Cardiac fibroblast (primary cell): ENCODE results near the gene RMRP.

Experiments
- DNase-seq, 2 donors: peaks; one replicate each; pipeline versions ENCODE4 v3.0.0 to v3.0.0-alpha.2; 2010; ENCODE audit warnings: low read depth in 2 of 2
- H3K4me3 ChIP-seq, 2 donors: replicated peaks in 1 of 2; 1 replicate in 1 of 2; 2 replicates in 1 of 2; pipeline ENCODE4 v1.5.1; 2011; ENCODE audit warnings: low read depth in 2 of 2, low read length in 2 of 2, mild to moderate bottlenecking in 2 of 2, moderate library complexity in 1 of 2
- TF ChIP-seq, protein P1 (sequence below): IDR thresholded peaks from one replicate; pipeline ENCODE4 v1.5.1; 2011; ENCODE audit warnings: low read depth, mild to moderate bottlenecking, low read length, inconsistent platforms

The RMRP gene

DNA sequence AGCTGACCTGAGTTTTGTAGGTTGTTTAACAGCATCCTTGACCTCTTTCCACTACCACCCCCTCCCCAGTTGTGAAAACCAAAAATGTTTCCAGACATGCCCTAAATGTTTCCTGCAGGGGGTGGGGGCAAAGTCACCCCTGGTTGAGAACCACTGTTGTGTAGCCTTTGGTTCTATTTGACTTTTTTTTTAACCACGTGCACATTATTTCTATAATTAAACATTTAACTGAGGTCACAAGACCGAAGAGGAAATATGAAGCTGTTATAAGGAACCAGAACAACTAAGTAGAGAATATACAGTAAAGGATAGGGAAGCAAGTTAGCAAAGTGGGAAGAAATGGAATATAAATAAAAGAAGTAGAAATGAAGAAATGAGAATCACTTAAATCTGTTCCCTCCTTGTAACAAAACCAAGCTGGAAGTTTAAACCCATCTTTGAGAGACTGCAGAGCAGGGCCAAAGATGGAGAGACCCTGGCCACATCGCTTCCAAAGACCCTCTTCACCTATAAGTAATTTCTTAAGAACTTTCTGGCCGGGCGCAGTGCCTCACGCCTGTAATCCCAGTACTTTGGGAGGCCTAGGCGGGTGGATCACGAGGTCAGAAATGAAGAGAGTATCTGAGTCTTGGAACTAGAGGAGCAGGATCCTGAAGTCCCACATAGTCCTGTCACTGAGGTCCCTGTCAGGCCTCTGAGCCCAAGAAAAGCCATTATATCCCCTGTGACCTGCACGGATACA lies 21.5 kb downstream of the RMRP start:
- TF ChIP-seq, protein P1, sequence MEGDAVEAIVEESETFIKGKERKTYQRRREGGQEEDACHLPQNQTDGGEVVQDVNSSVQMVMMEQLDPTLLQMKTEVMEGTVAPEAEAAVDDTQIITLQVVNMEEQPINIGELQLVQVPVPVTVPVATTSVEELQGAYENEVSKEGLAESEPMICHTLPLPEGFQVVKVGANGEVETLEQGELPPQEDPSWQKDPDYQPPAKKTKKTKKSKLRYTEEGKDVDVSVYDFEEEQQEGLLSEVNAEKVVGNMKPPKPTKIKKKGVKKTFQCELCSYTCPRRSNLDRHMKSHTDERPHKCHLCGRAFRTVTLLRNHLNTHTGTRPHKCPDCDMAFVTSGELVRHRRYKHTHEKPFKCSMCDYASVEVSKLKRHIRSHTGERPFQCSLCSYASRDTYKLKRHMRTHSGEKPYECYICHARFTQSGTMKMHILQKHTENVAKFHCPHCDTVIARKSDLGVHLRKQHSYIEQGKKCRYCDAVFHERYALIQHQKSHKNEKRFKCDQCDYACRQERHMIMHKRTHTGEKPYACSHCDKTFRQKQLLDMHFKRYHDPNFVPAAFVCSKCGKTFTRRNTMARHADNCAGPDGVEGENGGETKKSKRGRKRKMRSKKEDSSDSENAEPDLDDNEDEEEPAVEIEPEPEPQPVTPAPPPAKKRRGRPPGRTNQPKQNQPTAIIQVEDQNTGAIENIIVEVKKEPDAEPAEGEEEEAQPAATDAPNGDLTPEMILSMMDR: no peak
- H3K4me3 ChIP-seq: no peak overlapping the region
- no peak for DNase-seq

DNA sequence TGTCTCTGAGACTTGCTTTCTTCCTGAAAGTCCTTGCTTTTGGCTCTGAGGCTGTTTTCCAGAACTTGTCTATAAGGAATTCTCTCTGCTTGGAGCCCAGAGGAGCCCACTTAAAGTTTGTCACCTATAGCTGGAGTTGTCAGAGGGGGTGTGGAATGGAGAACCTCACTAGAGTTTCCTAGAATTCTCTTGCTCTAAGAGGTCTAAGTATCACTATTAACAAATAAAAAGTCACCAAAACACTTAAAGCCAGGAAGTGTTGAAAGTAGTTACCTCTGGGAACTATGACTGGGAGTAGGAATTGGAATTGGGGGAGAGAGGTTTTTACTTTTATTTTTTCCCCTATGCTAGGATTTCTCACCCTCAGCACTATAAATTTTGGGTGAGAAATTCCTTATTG lies 22.1 kb downstream of the RMRP start:
- no peak overlapping the region for H3K4me3 ChIP-seq

DNA sequence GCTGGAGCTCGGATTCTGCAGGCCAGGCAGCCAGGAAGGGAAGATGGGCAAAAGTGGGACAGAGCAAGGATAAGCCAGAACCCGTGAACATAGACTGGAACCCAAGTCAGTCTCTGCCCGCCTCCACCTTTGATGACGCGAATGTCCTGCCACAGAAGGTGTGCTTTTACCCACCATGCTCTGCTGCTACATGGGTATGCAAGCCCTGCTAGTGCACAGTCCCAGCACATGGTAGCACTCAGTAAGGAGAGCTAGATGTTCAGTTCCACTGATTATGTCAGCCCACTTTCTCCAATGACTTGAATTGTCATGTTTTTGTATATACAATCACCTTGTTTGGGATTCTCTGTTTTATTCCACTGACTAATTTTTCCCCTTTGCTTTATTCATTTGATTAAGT lies 28.2 kb downstream of the RMRP start:
- TF ChIP-seq, protein P1: no peak
- H3K4me3 ChIP-seq: no peak overlapping the region
- DNase-seq: no peak

More for the DNA sequence above, 22.1 kb downstream of the RMRP start:
- DNase-seq: no peak
- TF ChIP-seq, protein P1: no peak

DNA sequence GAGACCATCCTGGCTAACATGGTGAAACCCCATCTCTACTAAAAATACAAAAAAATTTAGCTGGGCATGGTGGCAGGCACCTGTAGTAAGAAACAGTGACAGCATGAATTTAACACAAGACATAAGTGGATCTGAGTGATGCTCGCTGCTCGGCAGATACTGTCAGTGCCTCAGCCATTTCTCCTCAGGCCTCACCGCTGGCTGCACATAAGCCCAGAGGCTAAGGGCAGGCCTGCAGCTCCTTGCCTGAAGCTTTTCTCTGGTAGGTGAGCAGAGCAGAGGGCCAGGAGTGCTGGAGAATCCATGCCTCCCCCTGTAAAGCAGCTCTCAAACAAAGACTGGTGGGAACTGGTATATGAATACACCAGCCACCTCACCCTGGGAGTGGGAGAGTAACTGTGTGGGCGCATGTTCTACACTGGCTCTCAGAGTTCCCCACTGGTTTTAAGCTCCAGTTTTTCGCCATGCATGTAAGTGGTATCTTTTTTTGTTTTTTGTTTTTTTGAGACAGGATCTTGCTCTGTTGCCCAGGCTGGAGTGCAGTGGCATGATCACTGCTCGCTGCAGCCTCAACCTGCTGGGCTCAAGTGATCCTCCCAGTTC lies 29.3 kb downstream of the RMRP start:
- TF ChIP-seq, protein P1: no peak
- no peak overlapping the region for H3K4me3 ChIP-seq
- no peak for DNase-seq

DNA sequence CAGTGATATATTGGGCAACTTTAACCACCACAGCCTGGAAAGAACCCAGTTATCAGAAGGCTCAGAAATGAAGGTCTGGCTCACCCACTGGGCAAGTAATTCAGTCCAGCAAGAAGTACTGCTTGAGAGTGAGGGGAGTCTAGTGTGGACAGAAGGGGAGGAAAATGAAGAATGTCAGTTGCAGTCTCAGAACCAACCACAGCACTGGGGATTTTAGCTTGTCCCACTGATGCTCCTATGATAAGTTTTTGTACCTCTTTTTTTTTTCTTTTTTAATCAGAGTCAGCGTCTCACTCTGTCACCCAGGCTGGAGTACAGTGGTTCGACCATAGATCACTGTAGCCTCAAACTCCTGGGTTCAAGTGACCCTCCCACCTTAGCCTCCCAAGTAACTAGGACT lies 30.2 kb downstream of the RMRP start:
- no peak for DNase-seq
- no peak overlapping the region for H3K4me3 ChIP-seq
- TF ChIP-seq, protein P1: no peak

DNA sequence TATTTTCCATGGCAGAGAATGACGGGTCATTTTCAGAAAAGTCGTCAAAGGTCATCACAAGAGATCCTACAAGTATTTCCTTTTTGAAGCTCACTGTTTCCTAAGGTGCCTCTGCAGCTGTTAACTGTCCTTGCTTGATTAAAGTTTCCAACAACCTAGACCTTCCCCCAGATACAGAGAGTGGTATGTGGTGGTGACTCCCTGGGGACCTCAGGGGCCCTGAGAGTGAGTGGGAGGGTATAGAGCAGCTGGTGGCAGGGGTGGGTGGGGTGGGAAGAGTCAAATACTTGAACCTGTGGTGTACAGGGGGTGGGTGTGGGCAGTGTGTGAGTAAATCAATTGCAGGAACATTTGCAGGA lies 38.0 kb downstream of the RMRP start:
- no peak for DNase-seq
- no peak overlapping the region for H3K4me3 ChIP-seq
- TF ChIP-seq, protein P1: no peak
